GM12878 (cell line): ENCODE results near the gene PPP1R18. TPM values are rescaled to one million over a fixed set of nuclear protein-coding genes. Genes with fewer than 3 reads are reported as not detected.

Source experiments
- ATAC-seq: fragments of 200-7000 bp; cut with Tn5 transposase; 3 replicates; pipeline ENCODE4 v1.9.1; 2020; ENCODE audit warnings: mild to moderate bottlenecking, moderate library complexity
- BruUV-seq: library from RNA; stranded (reverse); fragments of 400-500 nt; replicated peaks from 2 replicates; lab custom pipeline; 2021; lab: Mats Ljungman, UMichigan
- CTCF ChIA-PET: fragments of 300-600 bp; sonication (Branson Sonifier 250); formaldehyde crosslinking; extraction: SDS; loops from one replicate; lab custom pipeline; 2021; ENCODE audit warnings: inconsistent platforms; lab: Yijun Ruan, JAX
- POLR2A ChIA-PET: fragments of 350-600 bp; formaldehyde crosslinking; extraction: SDS; loops from one replicate; lab custom pipeline; 2021; ENCODE audit warnings: inconsistent platforms; lab: Charles Lee
- RAD21 ChIA-PET: fragments of 300-600 bp; sonication (Branson Sonifier 250); formaldehyde crosslinking; loops from one replicate; lab custom pipeline; 2023; ENCODE audit warnings: antibody characterized with exemption; ENCODE audit not compliant: unreplicated experiment; lab: Charles Lee
- SMC1A ChIA-PET: fragments of 300-600 bp; sonication (Branson Sonifier 250); formaldehyde crosslinking; loops from one replicate; lab custom pipeline; 2023; ENCODE audit not compliant: unreplicated experiment, uncharacterized antibody; lab: Charles Lee
- DNase-seq: peaks from one replicate; pipeline ENCODE4 v3.0.0-alpha.2; 2011; ENCODE audit warnings: low read depth, low spot score
- FAIRE-seq: peaks from 3 replicates; lab custom pipeline; 2011; peaks lifted over from hg19 to GRCh38; lab: Jason Lieb, UNC
- H2AFZ ChIP-seq: 2 replicates; pipeline ENCODE4 v1.6.0; 2011; ENCODE audit warnings: low read depth, low read length, control low read depth; ENCODE audit not compliant: control insufficient read depth
- H3K27ac ChIP-seq: 2 replicates; pipeline ENCODE4 v1.5.1; 2011; ENCODE audit warnings: control low read depth; ENCODE audit not compliant: control insufficient read depth, insufficient read depth
- H3K27me3 ChIP-seq, 2 experiments: replicated peaks in 1 of 2; 2 replicates each; pipeline versions ENCODE4 v1.6.0 to v1.6.1; 2011; ENCODE audit warnings: low read length in 1 of 2; ENCODE audit not compliant: control insufficient read depth in 2 of 2, insufficient read depth in 2 of 2
- H3K36me3 ChIP-seq, 2 experiments: 2 replicates each; pipeline ENCODE4 v1.5.1; 2011; ENCODE audit warnings: low read length in 1 of 2; ENCODE audit not compliant: control insufficient read depth in 2 of 2, insufficient read depth in 2 of 2
- H3K4me1 ChIP-seq: 2 replicates; pipeline ENCODE4 v1.6.1; 2011; ENCODE audit warnings: mild to moderate bottlenecking, low read length, moderate library complexity, mixed read lengths; ENCODE audit not compliant: control insufficient read depth, insufficient read depth
- H3K4me2 ChIP-seq: 2 replicates; pipeline ENCODE4 v1.6.0; 2011; ENCODE audit warnings: control low read depth; ENCODE audit not compliant: control insufficient read depth, insufficient read depth
- H3K4me3 ChIP-seq: fragments of 200-600 bp; sonication (generic); 2 replicates; pipeline ENCODE4 v1.5.1; 2016
- H3K79me2 ChIP-seq: 2 replicates; pipeline ENCODE4 v1.6.0; 2011; ENCODE audit warnings: low read length; ENCODE audit not compliant: control insufficient read depth, insufficient read depth
- H3K9ac ChIP-seq: 2 replicates; pipeline ENCODE4 v1.8.0; 2011; ENCODE audit warnings: low read length, control low read depth, mixed read lengths; ENCODE audit not compliant: control insufficient read depth, insufficient read depth
- H3K9me3 ChIP-seq: replicated peaks from 3 replicates; pipeline ENCODE4 v1.5.1; 2011; ENCODE audit warnings: mild to moderate bottlenecking, low read length; ENCODE audit not compliant: control insufficient read depth, insufficient read depth
- H4K20me1 ChIP-seq: 2 replicates; pipeline ENCODE4 v1.6.0; 2011; ENCODE audit not compliant: control insufficient read depth, insufficient read depth
- MYC ChIP-seq: IDR thresholded peaks from 2 replicates; pipeline ENCODE4 v1.6.1; 2011; ENCODE audit warnings: mild to moderate bottlenecking, low read length, moderate library complexity, inconsistent platforms; ENCODE audit not compliant: insufficient read depth, insufficient replicate concordance, insufficient read length, severe bottlenecking
- NR2C1 ChIP-seq: fragments of 450-650 bp; IDR thresholded peaks from 2 replicates; pipeline ENCODE4 v1.6.1; 2017; ENCODE audit warnings: antibody characterized with exemption, mild to moderate bottlenecking, moderate library complexity
- SMC3 ChIP-seq: IDR thresholded peaks from 2 replicates; pipeline ENCODE4 v1.6.1; 2011; ENCODE audit warnings: low read length, improper control_type of control experiment, borderline replicate concordance
- WGBS: methylation state at CpG from one replicate; pipeline ENCODE4 v1.1.6; 2016; ENCODE audit warnings: low lambda C conversion rate; ENCODE audit not compliant: insufficient replicate concordance, insufficient coverage; ENCODE audit errors: missing lambda C conversion rate; 5-methylcytosine and 5-hydroxymethylcytosine counted together
- in situ Hi-C: fragments of 300-500 bp; cut with MboI; formaldehyde crosslinking; loops from 9 replicates; pipeline ENCODE4 v1.14.3; 2018; ENCODE audit warnings: mixed read lengths
- intact Hi-C: fragments of 100-400 bp; cut with micrococcal nuclease; formaldehyde crosslinking; loops from one replicate; pipeline ENCODE4 v1.14.2; 2022; ENCODE audit not compliant: unreplicated experiment
- polyA plus RNA-seq, 11 experiments: library from polyadenylated mRNA; depleted of rRNA in 4 of 11; unstranded in 6 of 11; stranded (reverse) in 5 of 11; fragments of >200 nt; fragmentation: Nextera tagmentation in 4 of 11; fragmentation: Illumina TruSeq in 1 of 11; extraction: Ambion mirVana in 4 of 11; extraction: Trizol in 1 of 11; gene quantifications; 1 replicate in 1 of 11; 2 replicates in 10 of 11; pipeline versions ENCODE4 v1.2.1 to v1.2.3, GENCODE V29; 2011 to 2016; ENCODE audit warnings: inconsistent platforms in 2 of 11, missing spikeins in 2 of 11, low read depth in 1 of 11
- total RNA-seq, 4 experiments: library from RNA; depleted of rRNA in 3 of 4; stranded (reverse); fragments of >200 nt in 3 of 4; fragmentation: Illumina TruSeq in 1 of 4; extraction: Trizol in 1 of 4; gene quantifications; 2 replicates each; pipeline versions ENCODE4 v1.2.1 to v1.2.3, GENCODE V29; 2013 to 2021
- TF ChIP-seq, protein P1 (sequence below), 3 experiments: IDR thresholded peaks in 2 of 3; conservative IDR thresholded peaks in 1 of 3; 2 replicates each; pipeline ENCODE4 v1.5.1; 2011; ENCODE audit warnings: low read depth in 3 of 3, low read length in 3 of 3, mild to moderate bottlenecking in 3 of 3, control low read depth in 2 of 3, moderate library complexity in 2 of 3, inconsistent platforms in 1 of 3, mixed read lengths in 1 of 3; ENCODE audit not compliant: control insufficient read depth in 2 of 3, insufficient read depth in 1 of 3; ENCODE audit errors: extremely low read depth in 1 of 3
- TF ChIP-seq, protein P2 (sequence below): fragments of 450-650 bp; formaldehyde crosslinking; IDR thresholded peaks from 2 replicates; pipeline ENCODE4 v1.4.0; 2020; ENCODE audit warnings: mild to moderate bottlenecking, moderate library complexity

PPP1R18 gene
- total and polyA plus RNA-seq, 10 of the 15 experiments (the other 5 are each of a cell fraction or from before 2014, with no cell fraction given) = 21.0 to 119 (median 52.6) TPM

DNA sequence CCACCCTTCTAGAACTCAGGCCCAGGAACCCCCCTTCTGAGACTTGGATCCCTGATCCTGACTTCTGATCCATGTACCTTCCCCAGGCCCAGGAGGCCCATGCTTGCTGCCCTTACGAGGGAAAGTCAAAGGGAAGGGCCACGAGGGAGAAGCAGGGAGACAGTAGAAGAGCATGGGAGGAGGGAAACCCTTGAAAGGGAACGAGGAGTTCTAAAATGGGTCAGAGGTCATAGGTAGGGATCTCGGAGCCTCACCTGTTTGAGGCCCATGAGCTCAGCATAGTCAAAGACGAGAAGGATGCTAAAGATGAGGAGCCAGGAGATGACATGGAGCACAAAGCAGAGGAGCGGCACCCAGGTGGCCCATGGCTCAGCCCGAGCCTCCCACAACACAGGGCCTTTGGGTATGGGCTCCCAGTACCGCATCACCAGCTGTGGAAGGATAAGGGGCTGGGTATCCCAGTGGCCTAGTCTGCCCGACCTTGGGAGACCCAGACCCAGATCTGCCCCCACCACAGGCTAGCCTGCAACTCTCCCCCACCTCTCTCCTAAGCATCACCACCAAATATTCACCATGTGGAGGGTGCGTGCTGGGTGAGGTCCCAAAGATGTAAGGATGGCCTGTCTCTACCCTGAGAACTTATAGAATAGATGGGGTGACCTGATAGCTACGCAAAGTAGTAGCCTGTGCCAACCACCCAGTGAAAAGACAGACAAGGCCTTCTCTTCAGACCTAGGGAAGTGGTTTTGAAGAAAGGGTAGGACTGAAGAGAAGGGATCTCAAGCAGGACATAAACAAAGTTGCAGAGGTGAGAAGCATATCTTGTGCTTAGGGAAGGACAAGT, 2.8 kb upstream of the PPP1R18 start:
- H2AFZ ChIP-seq = no peak overlapping the region
- CTCF ChIA-PET = interaction anchor here (0.7 to 4.8 kb wide), 14 partner anchors 9 to 236 kb away, joined by 3 to 64 read pairs (median 5); partner anchors contain the start of genes DHX16, MDC1 and TUBB
- H3K4me3 ChIP-seq = peak overlapping the region; percentile 100
- H3K27me3 ChIP-seq = no peaks in the 10 kb centered on the region
- H3K27ac ChIP-seq = peak overlapping the region; percentile 96
- H3K79me2 ChIP-seq = peaks cover 64% of the 10 kb centered on the region
- H4K20me1 ChIP-seq = no peaks in the 10 kb centered on the region
- 25% methylated on average over 11 of the region's 11 CpGs for WGBS
- 0 out of 2 replicates have a peak, but pooled peaks have one; percentile 29 for TF ChIP-seq NR2C1
- TF ChIP-seq MYC = no peak
- in situ Hi-C loops (no loop called here), intact Hi-C loops (no loop called here)
- POLR2A ChIA-PET = interaction anchor here (0.6 to 6.1 kb wide), 14 partner anchors 8 to 132 kb away, joined by 3 to 167 read pairs (median 7); partner anchors contain the start of genes DHX16, MDC1, MRPS18B and PPP1R10
- H3K4me1 ChIP-seq = peaks cover 15% of the 10 kb centered on the region
- ATAC-seq = no peak
- SMC1A ChIA-PET = interaction anchor here (0.5 to 6.9 kb wide), 15 partner anchors 9 to 132 kb away, joined by 3 to 73 read pairs (median 6); partner anchors contain the start of genes DHX16, MDC1, MRPS18B and PPP1R10
- H3K4me2 ChIP-seq = peak overlapping the region; percentile 69
- no TSS peak for BruUV-seq
- no peaks in the 10 kb centered on the region for H3K36me3 ChIP-seq
- peak; percentile 44 for FAIRE-seq
- H3K9me3 ChIP-seq = no peaks in the 10 kb centered on the region
- H3K9ac ChIP-seq = peak overlapping the region; percentile 75
- RAD21 ChIA-PET = interaction anchor here (0.6 to 6.4 kb wide), 7 partner anchors 10 to 224 kb away, joined by 3 to 114 read pairs (median 4); partner anchors contain the start of genes DHX16, MDC1, TUBB and VARS2
- no peak for DNase-seq

DNA sequence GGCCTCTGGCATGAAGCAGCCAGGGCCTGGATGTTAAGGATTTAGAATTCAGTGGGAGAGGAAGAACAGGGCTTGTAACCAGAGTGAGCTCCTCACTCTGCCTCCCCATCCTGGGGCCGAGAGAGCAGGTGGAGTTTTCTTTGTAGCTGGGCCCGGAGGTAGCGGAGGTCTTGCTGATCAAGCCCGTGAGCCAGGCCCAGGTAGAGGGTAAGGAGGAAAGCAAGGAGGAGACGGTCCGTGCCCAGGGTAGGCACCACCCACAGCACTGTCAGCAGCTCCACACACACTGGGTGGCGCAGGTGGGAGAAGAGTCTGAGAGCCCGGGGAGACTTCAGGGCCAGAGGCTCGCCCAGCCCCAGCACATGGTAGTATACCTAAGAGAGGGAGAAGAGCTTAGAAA, 2.1 kb upstream of the PPP1R18 start:
- 11% methylated on average over 9 of the region's 9 CpGs for WGBS
- no peaks in the 10 kb centered on the region for H3K27me3 ChIP-seq
- BruUV-seq = no TSS peak
- H3K79me2 ChIP-seq = peaks cover 71% of the 10 kb centered on the region
- H2AFZ ChIP-seq = no peak overlapping the region
- ATAC-seq = peak; percentile 39
- peak; percentile 54 for FAIRE-seq
- peak overlapping the region; percentile 69 for H3K4me2 ChIP-seq
- RAD21 ChIA-PET = interaction anchor here (0.8 to 6.4 kb wide), 7 partner anchors 9 to 225 kb away, joined by 3 to 114 read pairs (median 4); partner anchors contain the start of genes DHX16, MDC1, TUBB and VARS2
- H3K36me3 ChIP-seq = no peaks in the 10 kb centered on the region
- H3K4me1 ChIP-seq = peaks cover 15% of the 10 kb centered on the region
- POLR2A ChIA-PET = interaction anchor here (0.5 to 6.1 kb wide), 12 partner anchors 8 to 195 kb away, joined by 3 to 167 read pairs (median 11); partner anchors contain the start of genes DHX16, MDC1, MRPS18B and PPP1R10
- H3K4me3 ChIP-seq = peak overlapping the region; percentile 100
- no peaks in the 10 kb centered on the region for H4K20me1 ChIP-seq
- SMC1A ChIA-PET = interaction anchor here (0.5 to 6.9 kb wide), 14 partner anchors 8 to 132 kb away, joined by 3 to 73 read pairs (median 5); partner anchors contain the start of genes MDC1, MRPS18B and PPP1R10
- peak overlapping the region; percentile 75 for H3K9ac ChIP-seq
- in situ Hi-C loops (no loop called here), intact Hi-C loops (no loop called here)
- CTCF ChIA-PET = interaction anchor here (0.7 to 4.8 kb wide), 13 partner anchors 8 to 235 kb away, joined by 3 to 64 read pairs (median 5); partner anchors contain the start of genes DHX16, MDC1 and TUBB
- H3K27ac ChIP-seq = peak overlapping the region; percentile 96
- DNase-seq = no peak
- no peaks in the 10 kb centered on the region for H3K9me3 ChIP-seq
- TF ChIP-seq, protein P1, sequence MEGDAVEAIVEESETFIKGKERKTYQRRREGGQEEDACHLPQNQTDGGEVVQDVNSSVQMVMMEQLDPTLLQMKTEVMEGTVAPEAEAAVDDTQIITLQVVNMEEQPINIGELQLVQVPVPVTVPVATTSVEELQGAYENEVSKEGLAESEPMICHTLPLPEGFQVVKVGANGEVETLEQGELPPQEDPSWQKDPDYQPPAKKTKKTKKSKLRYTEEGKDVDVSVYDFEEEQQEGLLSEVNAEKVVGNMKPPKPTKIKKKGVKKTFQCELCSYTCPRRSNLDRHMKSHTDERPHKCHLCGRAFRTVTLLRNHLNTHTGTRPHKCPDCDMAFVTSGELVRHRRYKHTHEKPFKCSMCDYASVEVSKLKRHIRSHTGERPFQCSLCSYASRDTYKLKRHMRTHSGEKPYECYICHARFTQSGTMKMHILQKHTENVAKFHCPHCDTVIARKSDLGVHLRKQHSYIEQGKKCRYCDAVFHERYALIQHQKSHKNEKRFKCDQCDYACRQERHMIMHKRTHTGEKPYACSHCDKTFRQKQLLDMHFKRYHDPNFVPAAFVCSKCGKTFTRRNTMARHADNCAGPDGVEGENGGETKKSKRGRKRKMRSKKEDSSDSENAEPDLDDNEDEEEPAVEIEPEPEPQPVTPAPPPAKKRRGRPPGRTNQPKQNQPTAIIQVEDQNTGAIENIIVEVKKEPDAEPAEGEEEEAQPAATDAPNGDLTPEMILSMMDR (IDR thresholded peaks at IDR 0.05 in 2 of 3, conservative IDR thresholded peaks at IDR 0.05 in 1 of 3; ENCODE audit: control insufficient read depth in 2 of 3, extremely low read depth in 1 of 3, insufficient read depth in 1 of 3, low read depth in 3 of 3, low read length in 3 of 3) = peak in 2 of 3 experiments; percentile 26 to 38; a peak in 3 of 6 replicates
- 0 out of 2 replicates have a peak, but pooled peaks have one; percentile 20 for TF ChIP-seq SMC3
- TF ChIP-seq, protein P2, sequence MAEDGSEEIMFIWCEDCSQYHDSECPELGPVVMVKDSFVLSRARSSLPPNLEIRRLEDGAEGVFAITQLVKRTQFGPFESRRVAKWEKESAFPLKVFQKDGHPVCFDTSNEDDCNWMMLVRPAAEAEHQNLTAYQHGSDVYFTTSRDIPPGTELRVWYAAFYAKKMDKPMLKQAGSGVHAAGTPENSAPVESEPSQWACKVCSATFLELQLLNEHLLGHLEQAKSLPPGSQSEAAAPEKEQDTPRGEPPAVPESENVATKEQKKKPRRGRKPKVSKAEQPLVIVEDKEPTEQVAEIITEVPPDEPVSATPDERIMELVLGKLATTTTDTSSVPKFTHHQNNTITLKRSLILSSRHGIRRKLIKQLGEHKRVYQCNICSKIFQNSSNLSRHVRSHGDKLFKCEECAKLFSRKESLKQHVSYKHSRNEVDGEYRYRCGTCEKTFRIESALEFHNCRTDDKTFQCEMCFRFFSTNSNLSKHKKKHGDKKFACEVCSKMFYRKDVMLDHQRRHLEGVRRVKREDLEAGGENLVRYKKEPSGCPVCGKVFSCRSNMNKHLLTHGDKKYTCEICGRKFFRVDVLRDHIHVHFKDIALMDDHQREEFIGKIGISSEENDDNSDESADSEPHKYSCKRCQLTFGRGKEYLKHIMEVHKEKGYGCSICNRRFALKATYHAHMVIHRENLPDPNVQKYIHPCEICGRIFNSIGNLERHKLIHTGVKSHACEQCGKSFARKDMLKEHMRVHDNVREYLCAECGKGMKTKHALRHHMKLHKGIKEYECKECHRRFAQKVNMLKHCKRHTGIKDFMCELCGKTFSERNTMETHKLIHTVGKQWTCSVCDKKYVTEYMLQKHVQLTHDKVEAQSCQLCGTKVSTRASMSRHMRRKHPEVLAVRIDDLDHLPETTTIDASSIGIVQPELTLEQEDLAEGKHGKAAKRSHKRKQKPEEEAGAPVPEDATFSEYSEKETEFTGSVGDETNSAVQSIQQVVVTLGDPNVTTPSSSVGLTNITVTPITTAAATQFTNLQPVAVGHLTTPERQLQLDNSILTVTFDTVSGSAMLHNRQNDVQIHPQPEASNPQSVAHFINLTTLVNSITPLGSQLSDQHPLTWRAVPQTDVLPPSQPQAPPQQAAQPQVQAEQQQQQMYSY = no peak
